MM.1S (cell line): ENCODE measurements around the gene ZNHIT2.

Source experiments
- EZH2 ChIP-seq: fragments of 300-600 bp; sonication (generic); optimal IDR thresholded peaks from 2 replicates; pipeline ENCODE3; 2017; ENCODE audit warnings: low read depth, mild to moderate bottlenecking, antibody characterized with exemption, low read length, mixed read lengths
- EZH2phosphoT487 ChIP-seq: fragments of 300-600 bp; sonication (generic); IDR thresholded peaks from 2 replicates; pipeline ENCODE4 v1.6.1; 2018; ENCODE audit warnings: antibody characterized with exemption, low read length
- TF ChIP-seq, protein P1 (sequence below): fragments of 300-600 bp; sonication (generic); IDR thresholded peaks from 2 replicates; pipeline ENCODE4 v1.5.1; 2016; ENCODE audit warnings: antibody characterized with exemption, low read length, mixed read lengths

DNA sequence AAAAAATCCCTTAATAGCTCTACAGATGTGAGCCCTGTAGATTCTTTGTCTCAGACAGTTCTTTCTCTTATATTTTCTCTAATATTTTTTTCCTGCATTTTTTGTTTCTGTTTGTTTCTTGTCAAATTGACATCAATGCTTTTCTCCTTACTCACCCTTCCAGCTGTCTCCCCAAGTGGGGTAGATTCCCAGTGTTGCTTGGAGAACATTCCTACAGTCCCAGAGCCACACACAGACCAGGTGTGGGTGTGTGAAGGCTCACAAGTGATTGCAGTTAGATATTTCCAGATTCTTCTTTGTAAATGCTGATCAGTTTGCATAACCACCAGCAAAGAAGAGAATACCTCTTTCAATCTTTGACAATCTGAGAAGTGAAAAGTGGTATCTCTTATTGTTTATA, 14.0 kb downstream of the ZNHIT2 start:
- TF ChIP-seq, protein P1, sequence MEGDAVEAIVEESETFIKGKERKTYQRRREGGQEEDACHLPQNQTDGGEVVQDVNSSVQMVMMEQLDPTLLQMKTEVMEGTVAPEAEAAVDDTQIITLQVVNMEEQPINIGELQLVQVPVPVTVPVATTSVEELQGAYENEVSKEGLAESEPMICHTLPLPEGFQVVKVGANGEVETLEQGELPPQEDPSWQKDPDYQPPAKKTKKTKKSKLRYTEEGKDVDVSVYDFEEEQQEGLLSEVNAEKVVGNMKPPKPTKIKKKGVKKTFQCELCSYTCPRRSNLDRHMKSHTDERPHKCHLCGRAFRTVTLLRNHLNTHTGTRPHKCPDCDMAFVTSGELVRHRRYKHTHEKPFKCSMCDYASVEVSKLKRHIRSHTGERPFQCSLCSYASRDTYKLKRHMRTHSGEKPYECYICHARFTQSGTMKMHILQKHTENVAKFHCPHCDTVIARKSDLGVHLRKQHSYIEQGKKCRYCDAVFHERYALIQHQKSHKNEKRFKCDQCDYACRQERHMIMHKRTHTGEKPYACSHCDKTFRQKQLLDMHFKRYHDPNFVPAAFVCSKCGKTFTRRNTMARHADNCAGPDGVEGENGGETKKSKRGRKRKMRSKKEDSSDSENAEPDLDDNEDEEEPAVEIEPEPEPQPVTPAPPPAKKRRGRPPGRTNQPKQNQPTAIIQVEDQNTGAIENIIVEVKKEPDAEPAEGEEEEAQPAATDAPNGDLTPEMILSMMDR = no peak
- no peak for TF ChIP-seq EZH2
- no peak for TF ChIP-seq EZH2phosphoT487
